H1 (cell line): ENCODE data around the gene TMTC2. TPM values are rescaled to one million over a fixed set of nuclear protein-coding genes. Genes with fewer than 3 reads are reported as not detected.

Experiments
- CHD2 ChIP-seq: IDR thresholded peaks from 2 replicates; pipeline ENCODE4 v1.6.1; 2012; ENCODE audit warnings: low read length, improper control_type of control experiment
- NANOG ChIP-seq: IDR thresholded peaks from 2 replicates; pipeline ENCODE4 v1.6.1; 2011; ENCODE audit warnings: low read length, low read depth, mild to moderate bottlenecking, inconsistent platforms; ENCODE audit not compliant: insufficient read depth, poor library complexity, severe bottlenecking
- RFX5 ChIP-seq: IDR thresholded peaks from 2 replicates; pipeline ENCODE4 v1.6.1; 2011; ENCODE audit warnings: low read depth, low read length, improper control_type of control experiment, borderline replicate concordance
- RXRA ChIP-seq: IDR thresholded peaks from 2 replicates; pipeline ENCODE4 v1.6.1; 2011; ENCODE audit warnings: low read depth, mild to moderate bottlenecking, low read length, moderate library complexity; ENCODE audit not compliant: insufficient read depth
- SAP30 ChIP-seq: fragments of 300-600 bp; sonication (generic); IDR thresholded peaks from 2 replicates; pipeline ENCODE4 v1.7.1; 2012; ENCODE audit warnings: low read length, moderate library complexity, mild to moderate bottlenecking, inconsistent platforms; ENCODE audit not compliant: insufficient read depth, insufficient replicate concordance
- polyA plus RNA-seq, 7 experiments: library from polyadenylated mRNA; depleted of rRNA in 3 of 7; stranded (reverse) in 5 of 7; unstranded in 2 of 7; fragments of >200 nt in 5 of 7; fragments of 200-250 nt in 2 of 7; gene quantifications; 1 replicate in 5 of 7; 2 replicates in 1 of 7; 4 replicates in 1 of 7; pipeline versions ENCODE4 v1.2.1 to v1.2.3, GENCODE V29; 2011 to 2013; ENCODE audit warnings: missing spikeins in 2 of 7, mixed read lengths in 2 of 7
- total RNA-seq: library from RNA; stranded (reverse); fragmentation: NEBNext Ultra II Directional; extraction: Animal tissue kit (Norgen Biotek cat#: 25700); gene quantifications from 2 replicates; pipeline ENCODE4 v1.2.1, GENCODE V29; 2021
- TF ChIP-seq, protein P1 (sequence below): fragments of 300-600 bp; sonication (generic); IDR thresholded peaks from 2 replicates; pipeline ENCODE4 v1.7.1; 2012; ENCODE audit warnings: low read length, moderate library complexity, mild to moderate bottlenecking, inconsistent platforms; ENCODE audit not compliant: insufficient replicate concordance

The TMTC2 gene
- total and polyA plus RNA-seq, 2 of the 8 experiments (the other 6 are each of a cell fraction or from before 2014, with no cell fraction given), result 2.3 to 3.9 TPM

DNA sequence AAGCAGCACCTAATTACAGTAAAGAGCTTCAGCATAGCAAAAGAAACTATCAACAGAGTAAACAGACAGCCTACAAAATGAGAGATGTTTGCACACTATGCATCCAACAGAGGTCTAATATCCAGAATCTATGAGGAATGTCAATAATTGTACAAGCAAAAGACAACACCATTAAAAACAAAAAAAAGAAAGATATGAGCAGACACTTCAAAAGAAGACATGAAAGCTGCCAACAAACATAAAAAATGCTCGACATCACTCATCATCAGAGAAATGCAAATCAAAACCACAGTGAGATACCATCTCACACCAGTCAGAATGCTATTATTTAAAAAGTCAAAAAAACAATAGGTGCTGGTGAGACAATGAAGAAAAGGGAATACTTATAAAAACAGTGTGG is 273.1 kb downstream of the TMTC2 start (continued):
- TF ChIP-seq, protein P1, sequence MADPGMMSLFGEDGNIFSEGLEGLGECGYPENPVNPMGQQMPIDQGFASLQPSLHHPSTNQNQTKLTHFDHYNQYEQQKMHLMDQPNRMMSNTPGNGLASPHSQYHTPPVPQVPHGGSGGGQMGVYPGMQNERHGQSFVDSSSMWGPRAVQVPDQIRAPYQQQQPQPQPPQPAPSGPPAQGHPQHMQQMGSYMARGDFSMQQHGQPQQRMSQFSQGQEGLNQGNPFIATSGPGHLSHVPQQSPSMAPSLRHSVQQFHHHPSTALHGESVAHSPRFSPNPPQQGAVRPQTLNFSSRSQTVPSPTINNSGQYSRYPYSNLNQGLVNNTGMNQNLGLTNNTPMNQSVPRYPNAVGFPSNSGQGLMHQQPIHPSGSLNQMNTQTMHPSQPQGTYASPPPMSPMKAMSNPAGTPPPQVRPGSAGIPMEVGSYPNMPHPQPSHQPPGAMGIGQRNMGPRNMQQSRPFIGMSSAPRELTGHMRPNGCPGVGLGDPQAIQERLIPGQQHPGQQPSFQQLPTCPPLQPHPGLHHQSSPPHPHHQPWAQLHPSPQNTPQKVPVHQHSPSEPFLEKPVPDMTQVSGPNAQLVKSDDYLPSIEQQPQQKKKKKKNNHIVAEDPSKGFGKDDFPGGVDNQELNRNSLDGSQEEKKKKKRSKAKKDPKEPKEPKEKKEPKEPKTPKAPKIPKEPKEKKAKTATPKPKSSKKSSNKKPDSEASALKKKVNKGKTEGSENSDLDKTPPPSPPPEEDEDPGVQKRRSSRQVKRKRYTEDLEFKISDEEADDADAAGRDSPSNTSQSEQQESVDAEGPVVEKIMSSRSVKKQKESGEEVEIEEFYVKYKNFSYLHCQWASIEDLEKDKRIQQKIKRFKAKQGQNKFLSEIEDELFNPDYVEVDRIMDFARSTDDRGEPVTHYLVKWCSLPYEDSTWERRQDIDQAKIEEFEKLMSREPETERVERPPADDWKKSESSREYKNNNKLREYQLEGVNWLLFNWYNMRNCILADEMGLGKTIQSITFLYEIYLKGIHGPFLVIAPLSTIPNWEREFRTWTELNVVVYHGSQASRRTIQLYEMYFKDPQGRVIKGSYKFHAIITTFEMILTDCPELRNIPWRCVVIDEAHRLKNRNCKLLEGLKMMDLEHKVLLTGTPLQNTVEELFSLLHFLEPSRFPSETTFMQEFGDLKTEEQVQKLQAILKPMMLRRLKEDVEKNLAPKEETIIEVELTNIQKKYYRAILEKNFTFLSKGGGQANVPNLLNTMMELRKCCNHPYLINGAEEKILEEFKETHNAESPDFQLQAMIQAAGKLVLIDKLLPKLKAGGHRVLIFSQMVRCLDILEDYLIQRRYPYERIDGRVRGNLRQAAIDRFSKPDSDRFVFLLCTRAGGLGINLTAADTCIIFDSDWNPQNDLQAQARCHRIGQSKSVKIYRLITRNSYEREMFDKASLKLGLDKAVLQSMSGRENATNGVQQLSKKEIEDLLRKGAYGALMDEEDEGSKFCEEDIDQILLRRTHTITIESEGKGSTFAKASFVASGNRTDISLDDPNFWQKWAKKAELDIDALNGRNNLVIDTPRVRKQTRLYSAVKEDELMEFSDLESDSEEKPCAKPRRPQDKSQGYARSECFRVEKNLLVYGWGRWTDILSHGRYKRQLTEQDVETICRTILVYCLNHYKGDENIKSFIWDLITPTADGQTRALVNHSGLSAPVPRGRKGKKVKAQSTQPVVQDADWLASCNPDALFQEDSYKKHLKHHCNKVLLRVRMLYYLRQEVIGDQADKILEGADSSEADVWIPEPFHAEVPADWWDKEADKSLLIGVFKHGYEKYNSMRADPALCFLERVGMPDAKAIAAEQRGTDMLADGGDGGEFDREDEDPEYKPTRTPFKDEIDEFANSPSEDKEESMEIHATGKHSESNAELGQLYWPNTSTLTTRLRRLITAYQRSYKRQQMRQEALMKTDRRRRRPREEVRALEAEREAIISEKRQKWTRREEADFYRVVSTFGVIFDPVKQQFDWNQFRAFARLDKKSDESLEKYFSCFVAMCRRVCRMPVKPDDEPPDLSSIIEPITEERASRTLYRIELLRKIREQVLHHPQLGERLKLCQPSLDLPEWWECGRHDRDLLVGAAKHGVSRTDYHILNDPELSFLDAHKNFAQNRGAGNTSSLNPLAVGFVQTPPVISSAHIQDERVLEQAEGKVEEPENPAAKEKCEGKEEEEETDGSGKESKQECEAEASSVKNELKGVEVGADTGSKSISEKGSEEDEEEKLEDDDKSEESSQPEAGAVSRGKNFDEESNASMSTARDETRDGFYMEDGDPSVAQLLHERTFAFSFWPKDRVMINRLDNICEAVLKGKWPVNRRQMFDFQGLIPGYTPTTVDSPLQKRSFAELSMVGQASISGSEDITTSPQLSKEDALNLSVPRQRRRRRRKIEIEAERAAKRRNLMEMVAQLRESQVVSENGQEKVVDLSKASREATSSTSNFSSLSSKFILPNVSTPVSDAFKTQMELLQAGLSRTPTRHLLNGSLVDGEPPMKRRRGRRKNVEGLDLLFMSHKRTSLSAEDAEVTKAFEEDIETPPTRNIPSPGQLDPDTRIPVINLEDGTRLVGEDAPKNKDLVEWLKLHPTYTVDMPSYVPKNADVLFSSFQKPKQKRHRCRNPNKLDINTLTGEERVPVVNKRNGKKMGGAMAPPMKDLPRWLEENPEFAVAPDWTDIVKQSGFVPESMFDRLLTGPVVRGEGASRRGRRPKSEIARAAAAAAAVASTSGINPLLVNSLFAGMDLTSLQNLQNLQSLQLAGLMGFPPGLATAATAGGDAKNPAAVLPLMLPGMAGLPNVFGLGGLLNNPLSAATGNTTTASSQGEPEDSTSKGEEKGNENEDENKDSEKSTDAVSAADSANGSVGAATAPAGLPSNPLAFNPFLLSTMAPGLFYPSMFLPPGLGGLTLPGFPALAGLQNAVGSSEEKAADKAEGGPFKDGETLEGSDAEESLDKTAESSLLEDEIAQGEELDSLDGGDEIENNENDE, result no peak
- TF ChIP-seq CHD2 (no peak), NANOG (no peak), RXRA (no peak), SAP30 (no peak), RFX5 (no peak)
